DMS53 (cell line): Measurements from ENCODE around the gene LASP1NB.
A peak's percentile ranks its signal among the peaks of the same experiment; 100 is the strongest.
"Not testable (repeated sequence)": the region's sequence is repeated elsewhere in the genome, so short reads cannot be mapped to it uniquely, and the experiment has no call there.

Experiments
- DNase-seq: peaks from one replicate; lab custom pipeline; 2025; lab: John Stamatoyannopoulos, UW

LASP1NB gene

DNA sequence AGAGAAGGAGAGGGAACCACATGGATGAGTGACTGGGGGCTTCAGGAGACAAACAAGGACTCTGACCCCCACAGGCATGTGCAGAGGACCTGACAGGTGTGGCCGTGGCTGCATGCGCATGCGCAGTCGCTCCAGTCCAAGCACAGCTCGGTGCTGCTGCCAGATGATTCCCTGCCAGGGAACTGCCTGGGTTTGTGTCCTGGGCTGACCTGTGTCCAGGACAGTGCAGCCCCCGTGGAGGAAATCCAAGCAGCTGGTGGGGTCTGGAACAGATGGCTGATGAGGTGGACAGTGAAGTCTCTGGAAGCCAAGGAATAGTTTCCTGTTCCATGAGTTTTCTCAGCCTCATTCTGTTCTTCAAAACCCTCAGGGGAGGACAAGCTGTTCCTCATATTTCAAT, 28.2 kb upstream of the LASP1NB start:
- no peak for DNase-seq

- no peak for DNase-seq
Measured at GRCh38 chr17:38897671-38898290, 27.6 kb upstream of the LASP1NB start.

DNA sequence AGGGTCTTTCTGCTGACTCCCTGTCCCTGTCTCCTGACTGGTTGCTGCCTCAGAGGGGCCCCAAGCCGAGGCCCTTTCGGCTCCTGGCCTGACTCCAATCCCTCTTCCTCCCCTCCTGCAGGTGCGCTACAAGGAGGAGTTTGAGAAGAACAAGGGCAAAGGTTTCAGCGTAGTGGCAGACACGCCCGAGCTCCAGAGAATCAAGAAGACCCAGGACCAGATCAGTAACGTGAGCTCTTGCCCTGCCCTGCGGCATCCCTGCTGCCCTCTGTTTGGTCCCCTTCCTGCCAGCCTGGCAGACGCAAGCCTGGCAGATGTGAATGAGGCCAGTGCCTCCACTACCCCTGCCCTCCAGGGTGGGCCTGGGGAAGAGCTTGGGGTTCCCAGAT, 27.1 kb upstream of the LASP1NB start:
- no peak for DNase-seq

- DNase-seq, result no peak
Measured at GRCh38 chr17:38898812-38899348, 26.5 kb upstream of the LASP1NB start.

DNA sequence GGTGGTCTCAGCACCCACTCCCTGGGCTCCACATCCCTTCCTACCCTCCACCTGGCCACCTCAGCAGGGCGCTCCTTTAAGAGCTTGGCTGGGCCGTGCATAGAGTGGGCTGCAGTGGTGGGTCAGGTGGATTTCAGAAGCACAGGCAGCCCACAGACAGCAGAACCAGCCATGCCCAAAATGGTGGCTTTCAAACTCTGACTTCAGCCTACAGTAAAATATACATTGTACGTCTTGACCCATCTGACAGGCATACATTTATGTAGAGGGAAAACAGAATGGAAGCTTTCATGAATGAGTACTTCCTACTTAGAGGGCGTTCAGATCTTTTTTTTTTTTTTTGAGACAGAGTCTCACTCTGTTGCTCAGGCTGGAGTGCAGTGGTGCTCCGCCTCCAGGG, 26.0 kb upstream of the LASP1NB start:
- DNase-seq, result no peak

- DNase-seq, result no peak
Measured at GRCh38 chr17:38900978-38901656, 24.3 kb upstream of the LASP1NB start.

DNA sequence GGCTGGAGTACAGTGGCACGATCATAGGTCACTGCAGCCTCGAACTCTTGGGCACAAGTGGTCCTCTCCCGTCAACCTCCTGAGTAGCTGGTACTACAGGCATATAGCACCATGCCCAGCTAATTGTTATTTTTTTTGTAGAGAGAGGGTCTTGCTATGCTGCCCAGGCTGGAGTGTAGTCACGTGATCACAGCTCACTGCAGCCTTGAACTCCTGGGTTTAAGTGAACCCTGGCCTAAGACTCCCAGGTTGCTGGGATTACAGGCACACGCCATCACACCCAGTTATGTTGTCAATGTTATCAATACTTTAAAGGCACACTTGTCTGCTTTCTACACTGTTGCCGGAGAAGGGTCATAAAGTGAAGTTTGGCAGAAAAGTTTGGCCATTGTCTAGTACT, 22.0 kb upstream of the LASP1NB start:
- no peak for DNase-seq

DNA sequence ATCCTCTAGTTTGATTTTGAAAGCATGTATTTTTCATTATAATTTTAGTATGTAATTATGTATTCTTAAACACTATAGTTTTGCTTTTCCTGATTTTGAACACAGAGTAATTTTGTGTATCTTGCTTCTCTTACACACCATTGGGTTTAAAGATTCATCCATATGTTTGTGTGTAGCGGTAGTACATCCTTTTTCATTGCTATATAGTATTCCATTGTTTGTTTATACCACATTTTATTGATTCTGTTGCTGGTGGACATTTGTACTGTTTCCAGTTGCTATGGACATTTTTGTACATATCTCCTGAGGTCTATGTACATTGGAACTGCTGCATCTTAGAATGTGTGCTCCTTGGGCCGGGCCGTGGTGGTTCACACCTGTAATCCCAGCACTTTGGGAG, 20.5 kb upstream of the LASP1NB start:
- DNase-seq, result no peak

DNA sequence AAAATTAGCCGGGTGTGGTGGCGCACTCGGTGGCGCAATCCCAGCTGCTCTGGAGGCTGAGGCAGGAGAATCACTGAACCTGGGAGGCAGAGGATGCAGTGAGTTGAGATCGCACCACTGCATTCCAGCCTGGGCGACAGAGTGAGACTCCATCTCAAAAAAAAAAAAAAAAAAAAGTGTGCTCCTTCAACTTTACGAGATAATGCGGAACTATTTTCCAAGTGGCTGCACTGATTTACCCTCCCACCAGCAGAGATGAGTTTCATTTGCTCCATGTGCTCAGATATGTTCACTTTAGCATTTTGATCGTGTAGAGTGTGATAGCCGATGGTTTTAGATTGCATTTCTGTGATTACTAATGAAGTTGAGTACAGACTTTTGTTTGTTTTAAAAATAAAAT, 20.0 kb upstream of the LASP1NB start:
- DNase-seq, result no peak

GRCh38 chr17:38906460-38907228, 18.8 kb upstream of the LASP1NB start:
- no peak for DNase-seq

DNA sequence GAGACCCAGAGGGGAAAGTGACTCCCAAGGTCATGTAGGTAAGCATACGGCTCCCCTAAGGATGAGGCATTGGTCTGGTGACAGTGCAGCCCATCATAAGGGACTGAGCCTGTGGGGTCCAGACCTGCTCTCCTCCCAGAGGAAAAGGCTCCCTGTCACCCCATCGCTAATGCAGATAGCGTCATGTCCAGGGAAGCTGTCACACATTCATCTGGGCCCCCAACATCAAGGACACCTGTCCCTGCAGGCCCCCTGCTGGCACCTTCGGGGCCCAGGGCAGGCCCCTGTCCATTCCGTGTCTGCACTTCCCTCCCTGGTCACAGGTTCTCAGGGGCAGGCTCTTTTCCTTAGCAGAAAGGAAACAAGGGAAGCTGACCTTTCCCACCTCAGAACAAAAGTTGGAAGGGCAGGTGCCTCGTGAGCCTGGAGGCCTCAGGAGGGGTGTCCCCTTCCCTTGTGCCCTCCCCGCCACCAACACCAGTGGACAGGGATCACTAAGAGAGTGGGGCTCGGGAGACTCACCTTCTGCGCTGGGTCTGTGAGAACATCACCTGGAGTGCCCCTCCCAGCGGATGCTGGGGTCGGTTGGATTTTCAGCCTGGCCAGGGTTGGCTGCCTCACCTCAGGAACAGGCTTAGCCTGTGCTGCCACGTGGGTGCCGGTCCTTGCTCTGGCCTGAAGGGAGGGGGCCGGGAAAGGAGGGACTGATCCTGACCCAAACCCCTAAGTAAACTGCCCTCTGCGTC, 17.3 kb upstream of the LASP1NB start:
- no peak for DNase-seq

DNA sequence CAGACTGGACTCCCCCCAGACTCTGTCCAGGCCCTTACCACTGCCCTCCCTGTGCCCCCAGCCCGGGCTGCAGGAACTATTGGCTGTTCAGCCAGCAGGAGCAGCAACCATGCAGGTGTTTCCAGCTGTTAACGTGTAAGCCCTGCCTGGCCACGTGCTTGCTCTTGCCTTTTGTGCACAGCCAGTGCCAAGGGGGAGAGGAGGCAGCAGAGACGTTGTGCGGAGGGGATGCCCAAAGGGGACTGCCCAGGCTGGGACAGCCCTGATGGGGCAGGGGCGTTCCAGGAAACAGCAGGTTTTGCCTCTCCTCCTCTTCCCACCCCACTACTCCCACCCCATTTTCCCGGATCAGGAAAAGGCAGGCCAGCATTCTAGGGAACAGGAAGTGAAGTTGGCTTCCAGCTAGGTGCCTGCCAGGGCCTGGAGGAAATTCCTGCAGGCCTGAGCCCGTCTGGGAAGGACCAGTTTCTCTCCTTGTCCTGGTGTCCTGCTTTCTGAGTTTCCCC, 16.7 kb upstream of the LASP1NB start:
- DNase-seq, result no peak

GRCh38 chr17:38910325-38910724, 15.1 kb upstream of the LASP1NB start:
- DNase-seq, result no peak

DNA sequence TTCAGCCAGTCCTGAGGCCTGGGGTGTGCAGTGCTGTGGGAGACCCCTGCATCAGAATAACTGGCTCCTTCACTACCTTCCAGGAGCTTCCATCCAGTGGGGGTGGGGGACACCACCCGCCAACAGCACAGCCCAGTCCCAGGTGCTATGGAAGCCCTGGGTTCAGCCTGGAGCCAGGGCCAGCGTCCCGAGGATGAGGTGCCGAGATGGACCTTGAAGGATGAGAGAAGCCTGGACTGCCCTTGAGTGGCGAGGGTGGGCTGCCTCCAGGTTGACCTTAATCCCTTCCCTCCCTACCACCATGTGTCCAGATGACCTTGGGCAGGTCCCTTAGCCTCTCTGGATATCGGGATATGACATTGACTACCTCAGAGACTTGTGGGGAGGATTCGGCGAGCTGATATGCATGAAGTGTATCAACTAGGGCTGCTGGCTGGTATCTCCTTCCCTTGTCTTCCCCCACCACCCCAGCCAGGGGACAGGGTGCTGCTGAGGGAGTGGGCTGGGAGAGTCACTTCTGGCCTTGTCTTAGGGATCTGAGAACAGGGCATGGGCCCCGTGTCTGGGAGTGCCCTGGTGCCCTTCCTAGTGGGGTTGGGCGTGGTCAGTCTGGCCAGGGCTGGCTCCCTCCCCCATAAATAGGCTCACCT, 14.2 kb upstream of the LASP1NB start:
- DNase-seq, result no peak

DNA sequence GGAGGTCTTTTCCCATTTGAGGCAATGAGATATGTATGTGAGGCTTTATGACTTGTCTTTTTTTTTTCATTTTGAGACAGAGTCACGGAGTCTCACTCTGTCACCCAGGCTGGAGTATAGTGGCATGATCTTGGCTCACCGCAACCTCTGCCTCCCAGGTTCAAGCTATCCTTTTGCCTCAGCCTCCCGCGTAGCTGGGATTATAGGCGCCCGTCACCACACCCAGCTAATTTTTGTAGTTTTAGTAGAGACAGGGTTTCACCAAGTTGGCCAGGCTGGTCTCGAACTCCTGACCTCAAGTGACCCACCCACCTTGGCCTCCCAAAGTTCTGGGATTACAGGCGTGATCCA, 13.7 kb upstream of the LASP1NB start:
- not testable (repeated sequence) for DNase-seq

- no peak for DNase-seq
Measured at GRCh38 chr17:38912221-38912813, 13.1 kb upstream of the LASP1NB start.

DNA sequence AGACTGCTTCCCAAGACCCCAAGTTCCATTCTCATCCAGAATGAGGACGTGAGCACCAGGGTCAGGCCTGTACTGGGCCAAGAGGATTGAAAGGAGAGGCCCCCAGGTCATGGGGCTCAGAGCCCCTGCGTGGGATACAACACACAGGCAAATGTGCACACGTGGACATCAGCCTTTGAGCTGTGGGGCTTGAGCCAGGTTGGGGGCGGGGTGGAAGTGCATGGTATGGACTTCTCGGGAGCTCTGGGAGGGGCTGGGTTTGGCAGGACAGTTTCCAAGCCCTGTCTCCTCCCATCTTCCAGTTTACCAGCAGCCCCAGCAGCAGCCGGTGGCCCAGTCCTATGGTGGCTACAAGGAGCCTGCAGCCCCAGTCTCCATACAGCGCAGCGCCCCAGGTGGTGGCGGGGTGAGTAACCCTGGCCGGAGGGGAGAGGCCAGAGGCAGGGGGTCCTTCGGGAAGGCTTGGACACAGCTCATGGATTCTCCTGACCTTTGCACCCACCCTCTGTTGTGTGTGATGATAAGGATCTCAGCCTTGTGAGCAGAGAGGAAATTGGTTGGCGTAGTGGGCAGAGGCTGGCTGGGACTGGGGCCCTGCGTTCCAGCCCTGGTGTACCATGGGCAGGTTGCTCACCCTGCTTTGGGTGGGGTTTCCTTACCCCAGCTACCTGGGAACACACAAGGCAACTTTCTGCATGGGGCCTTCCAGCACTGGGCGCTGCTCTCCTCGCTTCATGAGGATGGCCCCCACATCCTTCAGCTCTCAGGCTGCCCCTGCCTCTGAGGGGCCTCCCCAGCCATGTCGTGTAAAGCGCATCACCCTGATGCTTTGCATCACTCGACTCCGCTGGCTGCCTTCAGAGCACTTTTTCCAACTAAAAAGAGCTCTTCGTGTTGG, 10.4 kb upstream of the LASP1NB start:
- no peak for DNase-seq

DNA sequence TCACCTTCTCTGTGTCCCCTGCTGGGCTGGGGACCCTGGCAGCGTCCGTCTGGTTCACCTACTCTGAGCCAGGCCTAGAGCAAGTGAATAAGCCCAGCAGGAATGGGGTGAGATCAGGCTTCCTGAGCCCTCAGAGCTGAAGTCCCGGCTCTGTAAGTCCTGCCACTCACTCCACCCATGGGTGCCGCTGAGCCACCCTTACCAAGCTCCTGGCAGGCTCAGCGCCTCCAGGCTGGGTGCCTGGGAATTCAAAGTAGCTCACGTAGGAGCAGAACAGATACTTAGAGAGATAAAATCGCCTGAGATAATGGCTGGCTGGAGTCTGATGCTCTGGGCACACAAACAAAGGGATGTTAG, 9.8 kb upstream of the LASP1NB start:
- DNase-seq, result no peak

- DNase-seq, result no peak
Measured at GRCh38 chr17:38916771-38917170, 8.6 kb upstream of the LASP1NB start.

- DNase-seq, result peak; percentile 9
Measured at GRCh38 chr17:38917259-38917658, 8.2 kb upstream of the LASP1NB start.
